ENCODE measurements around the gene ATXN7L1. TPM values are rescaled to one million over a fixed set of nuclear protein-coding genes. Genes with fewer than 3 reads are reported as not detected.
"Not testable (repeated sequence)": the region's sequence is repeated elsewhere in the genome, so short reads cannot be mapped to it uniquely, and the experiment has no call there.

The ATXN7L1 gene
- total RNA-seq, 1 experiment from 2014 or later: 3.8 TPM

DNA sequence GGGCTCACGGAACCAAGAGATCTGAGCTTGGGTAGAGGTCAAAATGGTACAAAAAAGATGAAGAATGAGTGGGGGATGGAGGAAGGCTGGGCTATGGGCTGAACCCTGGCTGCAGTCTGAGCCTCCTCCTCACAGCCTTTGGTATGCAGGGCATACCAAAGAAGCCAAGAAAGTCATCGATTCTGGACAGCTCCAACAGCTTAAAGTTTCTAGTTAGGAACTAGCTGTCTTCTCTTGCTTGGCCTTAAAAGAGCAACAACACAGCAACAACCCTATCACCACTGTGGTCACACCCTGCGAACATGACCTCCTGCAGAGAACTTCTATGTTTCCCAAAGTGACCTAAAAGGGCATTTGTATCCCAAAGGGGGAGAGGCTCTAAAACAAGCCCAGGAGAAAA is 169.0 kb downstream of the ATXN7L1 start:
- no peak for DNase-seq (ENCODE audit: low spot score)

DNA sequence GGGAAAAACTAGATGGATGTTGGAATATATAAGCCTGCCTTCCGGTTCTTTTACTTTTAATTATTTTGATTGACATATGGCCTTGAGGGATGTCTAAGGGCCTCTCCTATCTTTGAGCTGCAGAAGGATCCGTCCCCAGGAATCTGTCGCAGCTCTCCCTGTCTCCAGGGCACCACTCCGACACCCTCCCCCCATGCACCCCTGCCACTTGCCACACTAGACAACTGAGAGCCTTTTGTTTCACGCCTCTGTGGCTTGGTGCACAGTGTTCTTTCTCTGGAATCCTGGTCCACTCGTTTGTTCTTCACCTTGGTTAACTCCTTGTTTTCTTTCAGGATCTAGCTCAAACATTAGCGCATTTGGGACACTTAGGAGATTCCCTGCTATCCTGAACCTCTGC is 171.0 kb downstream of the ATXN7L1 start:
- DNase-seq (ENCODE audit: low spot score): no peak

DNA sequence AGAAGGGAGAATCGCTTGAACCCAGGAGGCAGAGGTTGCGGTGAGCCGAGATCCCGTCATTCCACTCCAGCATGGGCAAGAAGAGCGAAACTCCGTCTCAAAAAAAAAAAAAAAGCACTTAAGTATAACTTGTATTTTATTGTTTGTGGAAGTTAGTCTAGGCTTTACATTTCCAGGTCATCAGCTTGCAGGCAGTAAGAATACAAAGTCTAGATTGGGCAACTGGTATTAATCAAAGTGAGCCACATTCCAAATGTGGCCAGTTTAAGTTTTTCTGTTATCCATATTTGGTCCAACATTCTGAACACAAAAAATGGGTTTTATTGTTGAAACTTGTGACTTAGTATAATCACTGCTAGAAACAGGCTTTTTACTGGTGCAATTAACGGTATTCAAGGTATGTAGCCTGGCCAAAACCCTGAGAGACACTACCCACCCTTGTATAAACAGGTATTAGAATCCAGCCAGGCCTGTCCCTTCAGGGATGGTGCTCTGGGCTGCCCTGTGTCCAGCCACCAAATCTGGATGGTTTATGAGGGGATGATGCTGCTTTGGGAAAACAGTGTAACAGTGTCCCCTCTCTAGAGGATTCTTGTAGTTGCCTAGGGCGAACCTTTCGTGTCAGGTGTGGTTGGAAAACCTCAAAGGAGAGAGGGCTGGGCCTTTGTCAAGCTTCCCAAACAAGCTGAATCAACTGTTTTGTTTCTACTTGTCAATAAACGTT is 173.0 kb downstream of the ATXN7L1 start:
- DNase-seq (ENCODE audit: low spot score): no peak

GRCh38 chr7:105699568-105700236 is 176.7 kb downstream of the ATXN7L1 start:
- no peak for DNase-seq (ENCODE audit: low spot score)

DNA sequence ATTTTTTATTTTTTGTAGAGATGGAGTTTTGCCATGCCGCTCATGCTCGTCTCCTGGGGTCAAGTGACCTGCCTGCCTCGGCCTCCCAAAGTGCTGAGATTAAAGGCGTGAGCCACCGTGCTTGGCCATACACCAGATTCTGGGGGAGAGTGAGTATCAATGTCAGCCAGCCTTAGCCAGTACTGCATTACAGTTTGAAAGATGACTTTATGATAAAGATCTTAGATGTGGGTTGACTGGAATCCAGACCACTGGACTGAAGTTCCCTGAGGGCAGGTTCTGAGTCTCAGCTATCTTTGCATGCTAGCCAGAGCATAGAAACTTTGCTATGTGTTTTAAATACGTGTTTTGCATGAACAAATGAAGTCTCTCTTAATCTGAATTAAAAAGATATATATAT is 177.9 kb downstream of the ATXN7L1 start:
- DNase-seq (ENCODE audit: low spot score): no peak

- no peak for DNase-seq (ENCODE audit: low spot score)
These were observed 178.6 kb downstream of the ATXN7L1 start for GRCh38 chr7:105697753-105698152.

- DNase-seq (ENCODE audit: low spot score): not testable (repeated sequence)
These were observed 179.2 kb downstream of the ATXN7L1 start for GRCh38 chr7:105697169-105697568.

- no peak for DNase-seq (ENCODE audit: low spot score)
These were observed 182.8 kb downstream of the ATXN7L1 start for GRCh38 chr7:105693576-105693975.

- peak; percentile 90 for DNase-seq (ENCODE audit: low spot score)
These were observed 184.5 kb downstream of the ATXN7L1 start for GRCh38 chr7:105691680-105692564.

DNA sequence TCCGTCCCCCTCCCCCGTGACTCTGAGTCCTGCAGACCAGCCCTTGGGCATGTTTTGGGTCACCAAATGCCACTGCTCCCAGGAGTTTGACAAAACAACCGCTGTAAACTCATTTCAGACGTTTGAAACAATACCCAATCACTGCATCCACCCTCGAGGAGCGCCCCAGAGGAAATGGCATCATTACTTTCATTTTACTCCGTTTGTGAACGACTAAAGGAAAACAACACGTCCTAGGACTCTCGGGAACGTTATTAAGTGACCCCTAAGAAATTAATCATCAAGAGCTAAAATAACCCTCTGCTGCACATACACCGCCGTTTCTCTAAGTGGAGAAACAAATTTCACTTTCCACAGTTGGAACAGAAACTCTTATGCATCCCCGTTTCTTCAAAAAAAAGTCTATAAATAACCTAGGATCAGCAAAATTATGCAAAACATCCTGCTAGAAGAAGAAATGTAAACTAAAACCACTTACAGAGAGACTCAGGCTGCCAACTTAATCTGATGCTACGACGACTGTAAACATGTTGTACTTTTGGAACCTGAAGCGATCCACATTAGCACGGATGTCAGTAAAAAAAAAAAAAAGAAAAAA is 185.2 kb downstream of the ATXN7L1 start:
- no peak for DNase-seq (ENCODE audit: low spot score)

GRCh38 chr7:105690325-105690945 is 186.0 kb downstream of the ATXN7L1 start:
- no peak for DNase-seq (ENCODE audit: low spot score)

GRCh38 chr7:105689067-105689819 is 187.2 kb downstream of the ATXN7L1 start:
- no peak for DNase-seq (ENCODE audit: low spot score)

GRCh38 chr7:105688617-105689016 is 187.8 kb downstream of the ATXN7L1 start:
- DNase-seq (ENCODE audit: low spot score): no peak

DNA sequence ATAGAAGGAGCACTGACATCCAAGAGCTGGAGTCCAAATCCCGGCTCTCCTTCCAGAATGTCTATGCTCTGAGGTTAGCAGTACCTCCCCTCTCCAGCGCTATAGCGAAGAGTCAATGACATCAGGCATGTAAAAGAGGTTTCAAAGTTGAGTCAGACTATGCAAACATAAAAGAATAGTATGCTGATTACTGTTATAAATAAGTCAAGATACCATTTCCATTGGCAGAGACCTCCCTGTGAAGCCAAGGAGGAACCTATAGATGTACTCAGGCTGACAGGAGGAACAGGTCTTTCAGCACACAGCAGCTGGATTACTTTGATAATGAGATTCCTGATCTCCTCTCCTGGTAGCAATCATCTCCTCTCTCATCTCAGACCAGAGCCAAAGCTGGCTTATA is 191.2 kb downstream of the ATXN7L1 start:
- no peak for DNase-seq (ENCODE audit: low spot score)

GRCh38 chr7:105682341-105683060 is 193.9 kb downstream of the ATXN7L1 start:
- no peak for DNase-seq (ENCODE audit: low spot score)

DNA sequence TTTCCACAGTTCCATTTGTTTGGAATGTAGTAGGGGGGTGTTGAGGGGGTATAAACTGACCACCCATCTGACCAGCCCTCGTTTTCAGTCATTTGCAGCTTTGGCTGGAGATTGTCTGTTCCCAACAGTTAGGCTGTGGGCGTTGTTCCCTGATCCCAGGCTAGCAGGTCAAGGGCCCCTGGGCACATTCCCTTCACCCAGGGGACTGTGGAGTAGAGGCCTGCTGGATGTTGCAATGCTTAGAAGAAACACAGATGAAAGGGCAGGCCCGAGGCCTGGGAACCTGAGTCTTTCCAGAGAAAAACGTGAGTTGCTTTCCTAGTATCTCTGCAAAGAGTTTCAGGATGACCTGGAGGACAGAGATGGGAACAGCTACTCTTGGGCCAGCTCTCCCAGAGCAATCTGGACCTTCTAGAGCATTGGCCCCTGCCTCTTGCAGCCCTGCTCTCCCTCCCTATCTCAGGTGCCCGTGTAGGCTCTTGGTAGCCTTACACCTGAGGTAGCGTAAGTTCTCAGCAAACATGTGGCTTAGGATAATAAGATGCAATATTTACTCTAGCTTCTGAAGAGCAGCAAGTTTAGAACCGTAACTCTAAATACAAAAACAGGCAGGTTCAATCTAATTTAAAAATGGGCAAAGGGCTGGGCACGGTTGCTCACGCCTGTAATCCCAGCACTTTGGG is 195.8 kb downstream of the ATXN7L1 start:
- no peak for DNase-seq (ENCODE audit: low spot score)

GRCh38 chr7:105678811-105679495 is 197.4 kb downstream of the ATXN7L1 start:
- no peak for DNase-seq (ENCODE audit: low spot score)

- DNase-seq (ENCODE audit: low spot score): no peak
These were observed 198.4 kb downstream of the ATXN7L1 start for GRCh38 chr7:105677817-105678573.
